Lung microvascular endothelial cell (primary cell): ENCODE results near the gene BST2. TPM values are rescaled to one million over a fixed set of nuclear protein-coding genes. Genes with fewer than 3 reads are reported as not detected.

Experiments
- total RNA-seq: library from RNA; depleted of rRNA; stranded (reverse); fragments of >200 nt; gene quantifications from 2 replicates; pipeline ENCODE4 v1.2.1, GENCODE V29; 2014

BST2 gene
- total RNA-seq, 1 donor from 2014 or later: 3.6 TPM

Other genes with a start within 250 kb of the BST2 start
- 10.7 and 12.9 TPM in 2 replicates for gene USE1, start 190.3 kb downstream of the BST2 start, total RNA-seq
- 2.6 and 4.0 TPM in 2 replicates for gene OCEL1, start 179.4 kb downstream of the BST2 start, total RNA-seq
- 22.9 and 38.5 TPM in 2 replicates for gene NR2F6, start 159.7 kb downstream of the BST2 start, total RNA-seq
- 21.6 and 33.5 TPM in 2 replicates for gene USHBP1, start 140.9 kb downstream of the BST2 start, total RNA-seq
- gene BABAM1, start 138.2 kb downstream of the BST2 start, total RNA-seq: 61.3 and 73.2 TPM in 2 replicates
- 0.20 and 0.44 TPM in 2 replicates for gene ANKLE1, start 123.7 kb downstream of the BST2 start, total RNA-seq
- 5.2 and 5.6 TPM in 2 replicates for gene ABHD8, start 102.2 kb downstream of the BST2 start, total RNA-seq
- 29.6 and 56.9 TPM in 2 replicates for gene MRPL34, start 99.8 kb downstream of the BST2 start, total RNA-seq
- 16.6 and 20.0 TPM in 2 replicates for gene DDA1, start 96.1 kb downstream of the BST2 start, total RNA-seq
- gene ANO8, start 70.8 kb downstream of the BST2 start, total RNA-seq: 1.5 and 3.0 TPM in 2 replicates
- 5.0 and 6.3 TPM in 2 replicates for gene GTPBP3, start 68.1 kb downstream of the BST2 start, total RNA-seq
- gene PLVAP, start 28.3 kb downstream of the BST2 start, total RNA-seq: 0.99 and 5.2 TPM in 2 replicates
- gene CCDC194, start 11.4 kb downstream of the BST2 start, total RNA-seq: not detected in 2 replicates
- gene MVB12A, start 14.4 kb upstream of the BST2 start, total RNA-seq: 32.3 and 33.9 TPM in 2 replicates
- gene TMEM221, start 43.0 kb upstream of the BST2 start, total RNA-seq: not detected in 2 replicates
- gene NXNL1, start 55.3 kb upstream of the BST2 start, total RNA-seq: not detected in 2 replicates
- 12.6 and 22.2 TPM in 2 replicates for gene SLC27A1, start 64.9 kb upstream of the BST2 start, total RNA-seq
- gene PGLS, start 106.0 kb upstream of the BST2 start, total RNA-seq: 46.4 and 67.5 TPM in 2 replicates
- 44.0 and 49.7 TPM in 2 replicates for gene COLGALT1, start 150.0 kb upstream of the BST2 start, total RNA-seq